Coronary artery (tissue), 2 donors: ENCODE results near the gene ZDBF2.
"Not testable (repeated sequence)": the region's sequence is repeated elsewhere in the genome, so short reads cannot be mapped to it uniquely, and the experiment has no call there.

Source experiments
- DNase-seq: peaks from one replicate; pipeline ENCODE4 v3.0.0-alpha.2; 2017; ENCODE audit warnings: low spot score
- H3K27ac ChIP-seq, 2 donors: fragments of 200-600 bp; sonication (generic); one replicate each; pipeline ENCODE4 v1.5.1; 2016 to 2019
- H3K4me3 ChIP-seq: fragments of 200-600 bp; sonication (generic); 2 replicates; pipeline ENCODE4 v1.5.1; 2016; ENCODE audit warnings: mild to moderate bottlenecking, moderate library complexity
- TF ChIP-seq, protein P1 (sequence below): fragments of 200-600 bp; sonication (generic); IDR thresholded peaks from one replicate; pipeline ENCODE4 v1.5.1; 2019; ENCODE audit warnings: antibody characterized with exemption

The ZDBF2 gene

GRCh38 chr2:206253125-206253776 lies 21.2 kb upstream of the ZDBF2 start:
- no peak overlapping the region for H3K4me3 ChIP-seq
- DNase-seq = no peak
- H3K27ac ChIP-seq = no peak overlapping the region
- TF ChIP-seq, protein P1, sequence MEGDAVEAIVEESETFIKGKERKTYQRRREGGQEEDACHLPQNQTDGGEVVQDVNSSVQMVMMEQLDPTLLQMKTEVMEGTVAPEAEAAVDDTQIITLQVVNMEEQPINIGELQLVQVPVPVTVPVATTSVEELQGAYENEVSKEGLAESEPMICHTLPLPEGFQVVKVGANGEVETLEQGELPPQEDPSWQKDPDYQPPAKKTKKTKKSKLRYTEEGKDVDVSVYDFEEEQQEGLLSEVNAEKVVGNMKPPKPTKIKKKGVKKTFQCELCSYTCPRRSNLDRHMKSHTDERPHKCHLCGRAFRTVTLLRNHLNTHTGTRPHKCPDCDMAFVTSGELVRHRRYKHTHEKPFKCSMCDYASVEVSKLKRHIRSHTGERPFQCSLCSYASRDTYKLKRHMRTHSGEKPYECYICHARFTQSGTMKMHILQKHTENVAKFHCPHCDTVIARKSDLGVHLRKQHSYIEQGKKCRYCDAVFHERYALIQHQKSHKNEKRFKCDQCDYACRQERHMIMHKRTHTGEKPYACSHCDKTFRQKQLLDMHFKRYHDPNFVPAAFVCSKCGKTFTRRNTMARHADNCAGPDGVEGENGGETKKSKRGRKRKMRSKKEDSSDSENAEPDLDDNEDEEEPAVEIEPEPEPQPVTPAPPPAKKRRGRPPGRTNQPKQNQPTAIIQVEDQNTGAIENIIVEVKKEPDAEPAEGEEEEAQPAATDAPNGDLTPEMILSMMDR = no peak

DNA sequence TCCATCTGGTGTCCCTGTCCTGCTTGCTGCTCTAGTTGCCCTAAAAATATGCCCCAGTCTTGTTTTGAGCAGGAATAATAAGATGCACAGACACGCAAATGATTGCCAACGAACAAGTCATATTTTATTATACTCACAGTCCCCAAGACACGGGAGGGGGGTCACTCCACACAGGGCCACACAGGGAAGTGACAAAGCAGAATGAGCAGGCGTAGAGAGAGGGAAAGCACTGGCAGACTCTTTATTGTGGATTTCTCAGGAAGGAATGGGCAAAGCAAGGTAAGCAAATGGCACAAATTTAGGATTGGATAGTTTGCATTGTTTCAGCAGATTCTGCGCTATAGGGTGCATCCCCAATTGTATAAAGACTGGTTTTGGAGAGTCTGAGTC lies 20.7 kb upstream of the ZDBF2 start:
- TF ChIP-seq, protein P1 = no peak
- no peak overlapping the region for H3K4me3 ChIP-seq
- no peak for DNase-seq
- no peak overlapping the region for H3K27ac ChIP-seq

GRCh38 chr2:206255003-206255402 lies 19.5 kb upstream of the ZDBF2 start:
- Histone ChIP-seq H3K4me3 (no peak overlapping the region), H3K27ac (no peak overlapping the region)
- TF ChIP-seq, protein P1 = no peak
- no peak for DNase-seq

DNA sequence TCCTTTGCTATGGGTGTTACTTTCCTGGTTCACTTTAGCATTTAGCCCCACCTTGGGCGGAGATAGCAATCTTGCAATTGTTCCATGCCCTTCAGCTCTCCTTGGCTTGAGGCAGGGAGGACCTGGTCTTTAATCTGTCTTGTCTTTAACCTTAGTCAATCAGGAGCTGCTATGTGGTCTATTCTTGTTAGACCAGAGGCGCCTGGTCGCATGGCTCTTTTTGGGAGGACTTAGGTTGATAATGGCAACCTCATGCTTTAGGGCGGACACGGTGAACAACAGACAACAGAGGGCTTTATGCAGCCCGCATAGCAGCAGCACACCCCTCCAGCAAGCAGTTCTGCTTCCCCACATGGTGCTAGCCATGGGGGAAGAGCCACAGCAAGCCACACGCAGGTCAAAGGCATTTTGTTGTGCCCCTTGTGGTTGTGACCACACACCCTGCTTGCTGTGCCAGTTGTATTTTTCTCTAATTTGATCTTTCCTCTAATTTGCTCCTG lies 17.7 kb upstream of the ZDBF2 start:
- TF ChIP-seq, protein P1 = no peak
- no peak overlapping the region for H3K4me3 ChIP-seq
- no peak overlapping the region for H3K27ac ChIP-seq
- DNase-seq = no peak

- no peak overlapping the region for H3K4me3 ChIP-seq
- no peak overlapping the region for H3K27ac ChIP-seq
- TF ChIP-seq, protein P1 = no peak
- no peak for DNase-seq
Measured at GRCh38 chr2:206257350-206257749, 17.1 kb upstream of the ZDBF2 start.

GRCh38 chr2:206257861-206258260 lies 16.6 kb upstream of the ZDBF2 start:
- H3K4me3 ChIP-seq = no peak overlapping the region
- TF ChIP-seq, protein P1 = no peak
- no peak overlapping the region for H3K27ac ChIP-seq
- DNase-seq = no peak

GRCh38 chr2:206258615-206259014 lies 15.8 kb upstream of the ZDBF2 start:
- H3K27ac ChIP-seq, DNase-seq, H3K4me3 ChIP-seq: not testable (repeated sequence)
